ENCODE data around the gene KCMF1. TPM values are rescaled to one million over a fixed set of nuclear protein-coding genes. Genes with fewer than 3 reads are reported as not detected.
A peak's percentile ranks its signal among the peaks of the same experiment; 100 is the strongest.

Gene KCMF1
- total and polyA plus RNA-seq, 2 of the 13 experiments (the other 11 are each of a cell fraction or from before 2014, with no cell fraction given) = 62.1 to 116 TPM

DNA sequence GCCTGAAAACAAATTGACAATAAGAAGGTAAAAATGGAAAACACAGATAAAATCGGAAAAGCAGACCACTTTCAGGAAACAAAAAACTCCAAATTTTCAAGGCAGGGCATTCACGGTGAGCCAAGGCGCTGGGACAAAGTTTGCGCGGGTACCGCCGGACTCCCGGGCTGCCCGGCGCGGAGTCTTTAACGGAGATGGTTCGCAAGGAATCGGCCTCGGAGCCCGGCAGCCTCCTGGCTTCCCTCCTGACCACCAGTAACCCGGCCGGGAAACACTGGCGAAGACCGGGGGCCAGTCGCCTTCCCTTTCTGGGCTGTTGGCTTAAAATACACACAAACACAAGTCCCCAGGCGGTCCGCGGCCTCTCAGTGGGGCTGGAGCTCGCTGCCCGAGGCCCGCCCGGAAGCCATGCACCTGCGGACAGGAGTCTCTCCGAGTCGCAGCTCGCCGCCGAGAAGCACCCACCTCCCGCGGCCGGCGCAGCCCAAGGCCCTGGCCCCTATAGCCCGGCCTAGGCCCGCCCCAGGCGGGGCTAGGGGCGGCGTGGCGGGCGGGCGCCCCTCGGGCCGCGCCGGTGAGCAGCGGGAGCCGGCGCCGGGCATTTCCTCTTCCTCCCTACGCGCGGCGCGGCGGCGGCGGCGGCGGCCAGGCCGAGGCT is 622 bp upstream of the KCMF1 start (continued):
- TF ChIP-seq, protein P1, sequence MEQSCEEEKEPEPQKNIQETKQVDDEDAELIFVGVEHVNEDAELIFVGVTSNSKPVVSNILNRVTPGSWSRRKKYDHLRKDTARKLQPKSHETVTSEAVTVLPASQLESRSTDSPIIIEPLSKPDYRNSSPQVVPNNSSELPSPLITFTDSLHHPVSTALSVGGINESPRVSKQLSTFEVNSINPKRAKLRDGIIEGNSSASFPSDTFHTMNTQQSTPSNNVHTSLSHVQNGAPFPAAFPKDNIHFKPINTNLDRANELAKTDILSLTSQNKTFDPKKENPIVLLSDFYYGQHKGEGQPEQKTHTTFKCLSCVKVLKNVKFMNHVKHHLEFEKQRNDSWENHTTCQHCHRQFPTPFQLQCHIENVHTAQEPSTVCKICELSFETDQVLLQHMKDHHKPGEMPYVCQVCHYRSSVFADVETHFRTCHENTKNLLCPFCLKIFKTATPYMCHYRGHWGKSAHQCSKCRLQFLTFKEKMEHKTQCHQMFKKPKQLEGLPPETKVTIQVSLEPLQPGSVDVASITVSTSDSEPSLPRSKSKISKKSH (CRISPR knock-in tag; IDR thresholded peaks at IDR 0.05; ENCODE audit: borderline replicate concordance) = peak; percentile 70
- TF ChIP-seq, protein P2, sequence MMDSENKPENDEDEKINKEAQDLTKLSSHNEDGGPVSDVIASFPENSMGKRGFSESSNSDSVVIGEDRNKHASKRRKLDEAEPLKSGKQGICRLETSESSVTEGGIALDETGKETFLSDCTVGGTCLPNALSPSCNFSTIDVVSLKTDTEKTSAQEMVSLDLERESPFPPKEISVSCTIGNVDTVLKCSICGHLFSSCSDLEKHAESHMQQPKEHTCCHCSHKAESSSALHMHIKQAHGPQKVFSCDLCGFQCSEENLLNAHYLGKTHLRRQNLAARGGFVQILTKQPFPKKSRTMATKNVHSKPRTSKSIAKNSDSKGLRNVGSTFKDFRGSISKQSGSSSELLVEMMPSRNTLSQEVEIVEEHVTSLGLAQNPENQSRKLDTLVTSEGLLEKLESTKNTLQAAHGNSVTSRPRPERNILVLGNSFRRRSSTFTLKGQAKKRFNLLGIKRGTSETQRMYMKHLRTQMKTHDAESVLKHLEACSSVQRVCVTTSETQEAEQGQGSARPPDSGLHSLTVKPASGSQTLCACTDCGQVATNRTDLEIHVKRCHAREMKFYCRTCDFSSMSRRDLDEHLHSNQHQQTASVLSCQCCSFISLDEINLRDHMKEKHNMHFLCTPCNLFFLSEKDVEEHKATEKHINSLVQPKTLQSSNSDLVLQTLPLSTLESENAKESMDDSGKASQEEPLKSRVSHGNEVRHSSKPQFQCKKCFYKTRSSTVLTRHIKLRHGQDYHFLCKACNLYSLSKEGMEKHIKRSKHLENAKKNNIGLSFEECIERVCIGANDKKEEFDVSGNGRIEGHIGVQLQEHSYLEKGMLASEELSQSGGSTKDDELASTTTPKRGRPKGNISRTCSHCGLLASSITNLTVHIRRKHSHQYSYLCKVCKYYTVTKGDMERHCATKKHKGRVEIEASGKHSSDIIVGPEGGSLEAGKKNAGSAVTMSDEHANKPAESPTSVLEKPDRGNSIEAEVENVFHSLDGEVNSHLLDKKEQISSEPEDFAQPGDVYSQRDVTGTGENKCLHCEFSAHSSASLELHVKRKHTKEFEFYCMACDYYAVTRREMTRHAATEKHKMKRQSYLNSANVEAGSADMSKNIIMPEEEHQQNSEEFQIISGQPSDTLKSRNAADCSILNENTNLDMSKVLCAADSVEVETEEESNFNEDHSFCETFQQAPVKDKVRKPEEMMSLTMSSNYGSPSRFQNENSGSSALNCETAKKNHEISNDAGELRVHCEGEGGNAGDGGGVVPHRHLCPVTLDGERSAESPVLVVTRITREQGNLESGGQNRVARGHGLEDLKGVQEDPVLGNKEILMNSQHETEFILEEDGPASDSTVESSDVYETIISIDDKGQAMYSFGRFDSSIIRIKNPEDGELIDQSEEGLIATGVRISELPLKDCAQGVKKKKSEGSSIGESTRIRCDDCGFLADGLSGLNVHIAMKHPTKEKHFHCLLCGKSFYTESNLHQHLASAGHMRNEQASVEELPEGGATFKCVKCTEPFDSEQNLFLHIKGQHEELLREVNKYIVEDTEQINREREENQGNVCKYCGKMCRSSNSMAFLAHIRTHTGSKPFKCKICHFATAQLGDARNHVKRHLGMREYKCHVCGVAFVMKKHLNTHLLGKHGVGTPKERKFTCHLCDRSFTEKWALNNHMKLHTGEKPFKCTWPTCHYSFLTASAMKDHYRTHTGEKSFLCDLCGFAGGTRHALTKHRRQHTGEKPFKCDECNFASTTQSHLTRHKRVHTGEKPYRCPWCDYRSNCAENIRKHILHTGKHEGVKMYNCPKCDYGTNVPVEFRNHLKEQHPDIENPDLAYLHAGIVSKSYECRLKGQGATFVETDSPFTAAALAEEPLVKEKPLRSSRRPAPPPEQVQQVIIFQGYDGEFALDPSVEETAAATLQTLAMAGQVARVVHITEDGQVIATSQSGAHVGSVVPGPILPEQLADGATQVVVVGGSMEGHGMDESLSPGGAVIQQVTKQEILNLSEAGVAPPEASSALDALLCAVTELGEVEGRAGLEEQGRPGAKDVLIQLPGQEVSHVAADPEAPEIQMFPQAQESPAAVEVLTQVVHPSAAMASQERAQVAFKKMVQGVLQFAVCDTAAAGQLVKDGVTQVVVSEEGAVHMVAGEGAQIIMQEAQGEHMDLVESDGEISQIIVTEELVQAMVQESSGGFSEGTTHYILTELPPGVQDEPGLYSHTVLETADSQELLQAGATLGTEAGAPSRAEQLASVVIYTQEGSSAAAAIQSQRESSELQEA (CRISPR knock-in tag; IDR thresholded peaks at IDR 0.05; ENCODE audit: not compliant biosample characterization) = peak; percentile 50
- TF ChIP-seq, protein P3, sequence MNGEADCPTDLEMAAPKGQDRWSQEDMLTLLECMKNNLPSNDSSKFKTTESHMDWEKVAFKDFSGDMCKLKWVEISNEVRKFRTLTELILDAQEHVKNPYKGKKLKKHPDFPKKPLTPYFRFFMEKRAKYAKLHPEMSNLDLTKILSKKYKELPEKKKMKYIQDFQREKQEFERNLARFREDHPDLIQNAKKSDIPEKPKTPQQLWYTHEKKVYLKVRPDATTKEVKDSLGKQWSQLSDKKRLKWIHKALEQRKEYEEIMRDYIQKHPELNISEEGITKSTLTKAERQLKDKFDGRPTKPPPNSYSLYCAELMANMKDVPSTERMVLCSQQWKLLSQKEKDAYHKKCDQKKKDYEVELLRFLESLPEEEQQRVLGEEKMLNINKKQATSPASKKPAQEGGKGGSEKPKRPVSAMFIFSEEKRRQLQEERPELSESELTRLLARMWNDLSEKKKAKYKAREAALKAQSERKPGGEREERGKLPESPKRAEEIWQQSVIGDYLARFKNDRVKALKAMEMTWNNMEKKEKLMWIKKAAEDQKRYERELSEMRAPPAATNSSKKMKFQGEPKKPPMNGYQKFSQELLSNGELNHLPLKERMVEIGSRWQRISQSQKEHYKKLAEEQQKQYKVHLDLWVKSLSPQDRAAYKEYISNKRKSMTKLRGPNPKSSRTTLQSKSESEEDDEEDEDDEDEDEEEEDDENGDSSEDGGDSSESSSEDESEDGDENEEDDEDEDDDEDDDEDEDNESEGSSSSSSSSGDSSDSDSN (CRISPR knock-in tag; IDR thresholded peaks at IDR 0.05) = peak; percentile 98; the same call in 1 of the 2 replicates
- peak; percentile 66; the same call in 1 of the 2 replicates for TF ChIP-seq KDM5B (CRISPR knock-in tag; IDR thresholded peaks at IDR 0.05; ENCODE audit: borderline replicate concordance)
- TF ChIP-seq, protein P4, sequence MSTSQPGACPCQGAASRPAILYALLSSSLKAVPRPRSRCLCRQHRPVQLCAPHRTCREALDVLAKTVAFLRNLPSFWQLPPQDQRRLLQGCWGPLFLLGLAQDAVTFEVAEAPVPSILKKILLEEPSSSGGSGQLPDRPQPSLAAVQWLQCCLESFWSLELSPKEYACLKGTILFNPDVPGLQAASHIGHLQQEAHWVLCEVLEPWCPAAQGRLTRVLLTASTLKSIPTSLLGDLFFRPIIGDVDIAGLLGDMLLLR (CRISPR knock-in tag; IDR thresholded peaks at IDR 0.05) = 0 out of 2 replicates have a peak, but pooled peaks have one; percentile 58
- TF ChIP-seq MED8 (CRISPR knock-in tag; IDR thresholded peaks at IDR 0.05; ENCODE audit: insufficient replicate concordance) = no peak
- TF ChIP-seq, protein P5, sequence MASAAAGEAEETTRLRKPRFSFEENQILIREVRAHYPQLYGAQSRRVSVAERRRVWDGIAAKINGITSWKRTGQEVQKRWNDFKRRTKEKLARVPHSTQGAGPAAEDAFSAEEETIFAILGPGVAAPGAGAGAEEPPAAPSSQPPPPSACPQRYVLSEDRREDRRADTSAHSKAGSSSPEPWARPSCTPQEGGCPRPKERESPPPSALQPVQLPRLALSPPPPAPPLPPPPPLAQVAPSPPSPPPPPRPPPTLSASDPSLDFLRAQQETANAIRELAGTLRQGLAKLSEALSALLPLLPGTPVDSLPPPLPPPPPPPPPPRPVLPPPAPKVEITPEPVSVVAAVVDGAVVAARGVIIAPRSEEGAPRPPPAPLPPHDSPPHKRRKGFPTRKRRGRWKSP (CRISPR knock-in tag; IDR thresholded peaks at IDR 0.05) = peak; percentile 63; the same call in 1 of the 2 replicates
- TF ChIP-seq KAT7 (CRISPR knock-in tag; IDR thresholded peaks at IDR 0.05; ENCODE audit: borderline replicate concordance) = peak; percentile 74; the same call in 1 of the 2 replicates
- TF ChIP-seq, protein P6, sequence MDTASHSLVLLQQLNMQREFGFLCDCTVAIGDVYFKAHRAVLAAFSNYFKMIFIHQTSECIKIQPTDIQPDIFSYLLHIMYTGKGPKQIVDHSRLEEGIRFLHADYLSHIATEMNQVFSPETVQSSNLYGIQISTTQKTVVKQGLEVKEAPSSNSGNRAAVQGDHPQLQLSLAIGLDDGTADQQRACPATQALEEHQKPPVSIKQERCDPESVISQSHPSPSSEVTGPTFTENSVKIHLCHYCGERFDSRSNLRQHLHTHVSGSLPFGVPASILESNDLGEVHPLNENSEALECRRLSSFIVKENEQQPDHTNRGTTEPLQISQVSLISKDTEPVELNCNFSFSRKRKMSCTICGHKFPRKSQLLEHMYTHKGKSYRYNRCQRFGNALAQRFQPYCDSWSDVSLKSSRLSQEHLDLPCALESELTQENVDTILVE (CRISPR knock-in tag; IDR thresholded peaks at IDR 0.05) = 0 out of 2 replicates have a peak, but pooled peaks have one; percentile 10
- peak; percentile 20; the same call in 1 of the 2 replicates for TF ChIP-seq ZNF256 (CRISPR knock-in tag; conservative IDR thresholded peaks at IDR 0.05)
